Nephron (organoid): ENCODE measurements around the gene TEX30.

Source experiments
- H3K27ac Mint-ChIP-seq, 3 experiments: 2 replicates each; pipeline ENCODE4 v1.8.0; 2020; ENCODE audit warnings: mixed read lengths in 3 of 3, mild to moderate bottlenecking in 2 of 3, moderate library complexity in 1 of 3
- H3K27me3 Mint-ChIP-seq: 2 replicates; pipeline ENCODE4 v1.8.0; 2021; ENCODE audit warnings: low read depth, mild to moderate bottlenecking, moderate library complexity, mixed read lengths
- H3K36me3 Mint-ChIP-seq: 2 replicates; pipeline ENCODE4 v1.8.0; 2020; ENCODE audit warnings: low read depth, mixed read lengths
- H3K4me1 Mint-ChIP-seq: 2 replicates; pipeline ENCODE4 v1.8.0; 2020; ENCODE audit warnings: mixed read lengths
- H3K4me3 Mint-ChIP-seq, 3 experiments: 2 replicates each; pipeline ENCODE4 v1.8.0; 2020; ENCODE audit warnings: mild to moderate bottlenecking in 3 of 3, mixed read lengths in 3 of 3, moderate library complexity in 2 of 3
- H3K9me3 Mint-ChIP-seq: 2 replicates; pipeline ENCODE4 v1.8.0; 2020; ENCODE audit warnings: mixed read lengths
- CTCF ChIP-seq, 3 experiments: fragments of 200-600 bp; sonication (generic); IDR thresholded peaks; one replicate each; pipeline ENCODE4 v1.5.0; 2021; ENCODE audit warnings: antibody characterized with exemption in 3 of 3; ENCODE audit not compliant: unreplicated experiment in 3 of 3

The TEX30 gene

GRCh38 chr13:102773441-102774213, at the start of gene TEX30:
TEX30 (minus strand) TSS chr13:102773786; CDS start chr13:102770026, 3,760 bp downstream.
- Mint-ChIP-seq H3K27me3 (peaks cover 3% of the 10 kb centered on the region), H3K4me1 (peaks cover 18% of the 10 kb centered on the region), H3K27ac (peak within 1 kb of the TSS; percentile 80 to 88 (median 84)), H3K36me3 (no peaks in the 10 kb centered on the region), H3K4me3 (peak within 1 kb of the TSS; percentile 85 to 97 (median 96)), H3K9me3 (no peaks in the 10 kb centered on the region)
- no peak for TF ChIP-seq CTCF (IDR thresholded peaks at IDR 0.05; ENCODE audit: unreplicated experiment in 3 of 3)

GRCh38 chr13:102817907-102818306, 44.3 kb upstream of the TEX30 start:
- Mint-ChIP-seq H3K4me1 (peaks cover 7% of the 10 kb centered on the region), H3K9me3 (peaks cover 1% of the 10 kb centered on the region), H3K36me3 (peaks cover 66% of the 10 kb centered on the region), H3K4me3 (peak overlapping the region in 1 of 3 experiments; percentile 13), H3K27ac (peak overlapping the region; percentile 91 to 95 (median 92)), H3K27me3 (no peaks in the 10 kb centered on the region)
- no peak for TF ChIP-seq CTCF (IDR thresholded peaks at IDR 0.05; ENCODE audit: unreplicated experiment in 3 of 3)

DNA sequence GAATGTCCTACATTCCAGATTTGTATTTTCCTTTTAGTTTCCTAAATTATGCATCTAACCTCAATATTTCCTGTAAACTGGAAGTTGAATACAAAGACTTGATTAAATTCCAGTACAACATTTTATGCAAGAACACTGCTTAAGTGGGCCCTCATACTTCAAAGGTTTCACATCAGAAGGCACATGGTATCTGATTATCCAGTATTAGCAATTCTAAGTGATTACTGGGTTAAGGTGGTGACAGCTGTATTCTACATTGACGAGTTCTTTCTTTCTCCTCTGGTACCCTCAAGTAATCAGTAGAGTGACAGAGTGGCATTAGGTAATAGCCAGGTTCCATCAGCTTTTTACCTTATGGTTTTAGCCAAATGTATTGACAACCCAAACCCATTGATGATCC, 43.7 kb upstream of the TEX30 start:
- Mint-ChIP-seq H3K4me3 (no peak overlapping the region), H3K36me3 (peaks cover 65% of the 10 kb centered on the region), H3K9me3 (peaks cover under 1% of the 10 kb centered on the region), H3K27me3 (no peaks in the 10 kb centered on the region), H3K4me1 (peaks cover 7% of the 10 kb centered on the region), H3K27ac (peak overlapping the region; percentile 70 to 95 (median 88))
- TF ChIP-seq CTCF (IDR thresholded peaks at IDR 0.05; ENCODE audit: unreplicated experiment in 3 of 3): no peak

GRCh38 chr13:102816708-102817107, 43.1 kb upstream of the TEX30 start:
- no peak for TF ChIP-seq CTCF (IDR thresholded peaks at IDR 0.05; ENCODE audit: unreplicated experiment in 3 of 3)
- Mint-ChIP-seq H3K4me1 (peaks cover 7% of the 10 kb centered on the region), H3K27me3 (no peaks in the 10 kb centered on the region), H3K36me3 (peaks cover 65% of the 10 kb centered on the region), H3K9me3 (peaks cover 5% of the 10 kb centered on the region), H3K27ac (peak overlapping the region; percentile 68 to 95 (median 88)), H3K4me3 (no peak overlapping the region)

DNA sequence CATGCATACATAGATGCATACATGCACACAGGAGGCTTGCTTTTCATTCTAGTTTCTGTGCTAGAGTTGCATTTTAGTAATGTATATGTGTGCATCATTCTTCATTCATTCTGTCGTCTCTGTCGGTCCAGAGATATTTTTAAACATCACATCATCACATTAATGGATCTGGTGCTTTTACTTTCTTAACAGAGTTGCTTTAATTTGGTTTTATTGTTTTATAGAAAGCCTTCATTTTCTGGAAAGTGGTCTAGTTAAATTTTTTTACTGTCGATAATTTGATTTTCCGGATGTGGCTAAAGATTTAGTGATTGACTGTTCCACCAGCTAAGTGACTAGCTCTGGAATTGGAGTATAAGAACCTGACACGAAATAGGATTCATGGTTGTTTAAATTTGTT, 42.2 kb upstream of the TEX30 start:
- Mint-ChIP-seq H3K27ac (peak overlapping the region in 2 of 3 experiments; percentile 36 to 75), H3K9me3 (peaks cover 5% of the 10 kb centered on the region), H3K36me3 (peaks cover 73% of the 10 kb centered on the region), H3K27me3 (no peaks in the 10 kb centered on the region), H3K4me3 (no peak overlapping the region), H3K4me1 (peaks cover 7% of the 10 kb centered on the region)
- no peak for TF ChIP-seq CTCF (IDR thresholded peaks at IDR 0.05; ENCODE audit: unreplicated experiment in 3 of 3)

DNA sequence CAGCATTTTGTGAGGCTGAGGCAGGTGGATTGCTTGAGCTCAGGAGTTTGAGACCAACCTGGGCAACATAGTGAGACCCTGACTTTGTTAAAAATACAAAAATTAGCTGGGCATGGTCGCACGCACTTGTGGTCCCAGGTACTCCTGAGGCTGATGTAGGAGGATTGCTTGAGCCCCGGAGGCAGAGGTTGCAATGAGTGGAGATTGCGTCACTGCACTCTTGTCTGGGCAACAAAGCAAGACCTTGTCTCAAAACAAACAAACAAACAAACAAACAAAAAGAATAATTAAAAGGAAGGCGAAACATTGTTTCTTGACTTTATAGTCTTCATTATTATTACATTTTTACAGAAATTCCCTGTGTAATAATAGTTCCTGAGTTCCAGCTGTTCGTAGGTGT, 41.2 kb upstream of the TEX30 start:
- Mint-ChIP-seq H3K27me3 (no peaks in the 10 kb centered on the region), H3K4me3 (no peak overlapping the region), H3K36me3 (peaks cover 73% of the 10 kb centered on the region), H3K9me3 (peaks cover 10% of the 10 kb centered on the region), H3K27ac (peak overlapping the region in 1 of 3 experiments; percentile 51), H3K4me1 (peaks cover 7% of the 10 kb centered on the region)
- TF ChIP-seq CTCF (IDR thresholded peaks at IDR 0.05; ENCODE audit: unreplicated experiment in 3 of 3): no peak
